Liver (tissue), 9 donors: ENCODE results near the gene CASP9. TPM values are rescaled to one million over a fixed set of nuclear protein-coding genes. Genes with fewer than 3 reads are reported as not detected.
"Not testable (repeated sequence)": the region's sequence is repeated elsewhere in the genome, so short reads cannot be mapped to it uniquely, and the experiment has no call there.

ENCODE experiments used
- DNase-seq: peaks from one replicate; pipeline ENCODE4 v3.0.0-alpha.2; 2017; ENCODE audit warnings: low spot score
- H3K27ac ChIP-seq, 2 donors: one replicate each; pipeline ENCODE4 v1.7.0; 2013; ENCODE audit warnings: inconsistent platforms in 2 of 2, low read length in 2 of 2, control low read depth in 1 of 2, low read depth in 1 of 2, mild to moderate bottlenecking in 1 of 2
- H3K27me3 ChIP-seq, 4 donors: one replicate each; pipeline versions ENCODE4 v1.6.1 to v1.7.0; 2013; ENCODE audit warnings: low read length in 3 of 4, inconsistent platforms in 1 of 4, mild to moderate bottlenecking in 1 of 4, moderate library complexity in 1 of 4; ENCODE audit not compliant: control insufficient read depth in 4 of 4, insufficient read depth in 4 of 4
- H3K36me3 ChIP-seq, 4 donors: one replicate each; pipeline versions ENCODE4 v1.6.1 to v1.7.0; 2013; ENCODE audit warnings: low read length in 3 of 4, mild to moderate bottlenecking in 3 of 4, low read depth in 1 of 4, moderate library complexity in 1 of 4; ENCODE audit not compliant: control insufficient read depth in 4 of 4, insufficient read depth in 3 of 4
- H3K4me1 ChIP-seq, 4 donors: one replicate each; pipeline versions ENCODE4 v1.6.1 to v1.7.0; 2013; ENCODE audit warnings: low read length in 3 of 4, mild to moderate bottlenecking in 3 of 4, moderate library complexity in 1 of 4; ENCODE audit not compliant: control insufficient read depth in 4 of 4, insufficient read depth in 4 of 4
- H3K4me3 ChIP-seq, 3 donors: one replicate each; pipeline versions ENCODE4 v1.6.1 to v1.7.0; 2013; ENCODE audit warnings: low read length in 3 of 3, control low read depth in 1 of 3, low read depth in 1 of 3, mild to moderate bottlenecking in 1 of 3
- H3K9ac ChIP-seq, 2 donors: one replicate each; pipeline ENCODE4 v1.7.0; 2013; ENCODE audit warnings: low read length in 2 of 2, mild to moderate bottlenecking in 2 of 2, moderate library complexity in 2 of 2, control low read depth in 1 of 2, low read depth in 1 of 2
- H3K9me3 ChIP-seq, 4 donors: one replicate each; pipeline versions ENCODE4 v1.6.1 to v1.7.0; 2013; ENCODE audit warnings: low read length in 3 of 4; ENCODE audit not compliant: control insufficient read depth in 4 of 4
- ATF3 ChIP-seq: IDR thresholded peaks from 2 replicates; pipeline ENCODE4 v1.6.1; 2016; ENCODE audit warnings: antibody characterized with exemption
- CTCF ChIP-seq: fragments of 150-350 bp; IDR thresholded peaks from 2 replicates; pipeline ENCODE4 v1.5.1; 2017; ENCODE audit warnings: improper control_type of control experiment, low read depth, low read length; ENCODE audit not compliant: missing input control
- EGR1 ChIP-seq, 2 donors: IDR thresholded peaks; 2 replicates each; pipeline ENCODE4 v1.6.1; 2016 to 2018; ENCODE audit warnings: antibody characterized with exemption in 2 of 2, low read depth in 2 of 2
- FOXA1 ChIP-seq: IDR thresholded peaks from 2 replicates; pipeline ENCODE4 v1.6.1; 2016; ENCODE audit warnings: antibody characterized with exemption
- FOXA2 ChIP-seq: IDR thresholded peaks from 2 replicates; pipeline ENCODE4 v1.6.1; 2016; ENCODE audit warnings: antibody characterized with exemption
- GABPA ChIP-seq, 2 donors: IDR thresholded peaks in 1 of 2; conservative IDR thresholded peaks in 1 of 2; 2 replicates each; pipeline ENCODE4 v1.6.1; 2016; ENCODE audit warnings: antibody characterized with exemption in 2 of 2, mild to moderate bottlenecking in 1 of 2, moderate library complexity in 1 of 2
- HNF4A ChIP-seq, 2 donors: conservative IDR thresholded peaks; 2 replicates each; pipeline ENCODE4 v1.6.1; 2016; ENCODE audit warnings: antibody characterized with exemption in 2 of 2, mild to moderate bottlenecking in 2 of 2
- HNF4G ChIP-seq: IDR thresholded peaks from 2 replicates; pipeline ENCODE4 v1.6.1; 2016; ENCODE audit warnings: antibody characterized with exemption
- JUND ChIP-seq, 2 donors: IDR thresholded peaks; 2 replicates each; pipeline ENCODE4 v1.6.1; 2016; ENCODE audit warnings: antibody characterized with exemption in 2 of 2
- MAX ChIP-seq: IDR thresholded peaks from 2 replicates; pipeline ENCODE4 v1.6.1; 2016; ENCODE audit warnings: antibody characterized with exemption
- NR2F2 ChIP-seq: IDR thresholded peaks from 2 replicates; pipeline ENCODE4 v1.6.1; 2016; ENCODE audit warnings: antibody characterized with exemption
- REST ChIP-seq: IDR thresholded peaks from 2 replicates; pipeline ENCODE4 v1.6.1; 2016; ENCODE audit warnings: antibody characterized with exemption, mild to moderate bottlenecking
- RXRA ChIP-seq, 2 donors: IDR thresholded peaks; 2 replicates each; pipeline ENCODE4 v1.6.1; 2017 to 2018; ENCODE audit warnings: antibody characterized with exemption in 2 of 2, mild to moderate bottlenecking in 1 of 2
- SP1 ChIP-seq: IDR thresholded peaks from 2 replicates; pipeline ENCODE4 v1.6.1; 2018; ENCODE audit warnings: antibody characterized with exemption, mild to moderate bottlenecking
- TAF1 ChIP-seq: conservative IDR thresholded peaks from 2 replicates; pipeline ENCODE4 v1.6.1; 2016; ENCODE audit warnings: antibody characterized with exemption, mild to moderate bottlenecking
- YY1 ChIP-seq: IDR thresholded peaks from 2 replicates; pipeline ENCODE4 v1.6.1; 2016; ENCODE audit warnings: antibody characterized with exemption, mild to moderate bottlenecking
- ZBTB33 ChIP-seq: IDR thresholded peaks from 2 replicates; pipeline ENCODE4 v1.6.1; 2016; ENCODE audit warnings: antibody characterized with exemption
- WGBS: extraction: QIAGEN DNeasy Blood & Tissue Kit; methylation state at CpG from one replicate; pipeline ENCODE4 v1.1.7; 2013; 5-methylcytosine and 5-hydroxymethylcytosine counted together
- polyA plus RNA-seq, 2 donors: library from polyadenylated mRNA; stranded (reverse) in 1 of 2; unstranded in 1 of 2; fragments of 200-250 nt in 1 of 2; fragments of >200 nt in 1 of 2; fragmentation: Nextera tagmentation in 1 of 2; extraction: Ambion mirVana in 1 of 2; gene quantifications; one replicate each; pipeline versions ENCODE4 v1.2.1 to v1.2.3, GENCODE V29; 2013 to 2015
- total RNA-seq, 2 donors: library from RNA; depleted of rRNA; stranded (reverse); fragments of >200 nt; gene quantifications; one replicate each; pipeline ENCODE4 v1.2.3, GENCODE V29; 2014
- donor health status: healthy.
- donor health status: healthy.
- donor health status: healthy.
- donor health status: healthy.
- donor health status: healthy.

CASP9 gene
- total and polyA plus RNA-seq, 4 donors, result 2.8 to 5.8 (median 4.3) TPM

GRCh38 chr1:15471723-15472122, 52.3 kb downstream of the CASP9 start:
- H3K27ac ChIP-seq, DNase-seq, H3K27me3 ChIP-seq, H3K4me3 ChIP-seq, H3K9me3 ChIP-seq, H3K9ac ChIP-seq, H3K4me1 ChIP-seq, H3K36me3 ChIP-seq: not testable (repeated sequence)
- WGBS, result 75% methylated on average over 6 of the region's 6 CpGs

GRCh38 chr1:15471067-15471466, 52.9 kb downstream of the CASP9 start:
- H3K27ac ChIP-seq, H3K4me3 ChIP-seq, H3K9me3 ChIP-seq, H3K27me3 ChIP-seq, H3K9ac ChIP-seq, DNase-seq, H3K4me1 ChIP-seq, H3K36me3 ChIP-seq: not testable (repeated sequence)
- 93% methylated on average over 5 of the region's 5 CpGs for WGBS

GRCh38 chr1:15469821-15470448, 54.1 kb downstream of the CASP9 start:
- DNase-seq, result not testable (repeated sequence)

GRCh38 chr1:15469361-15469760, 54.7 kb downstream of the CASP9 start:
- 70% methylated on average over 3 of the region's 3 CpGs for WGBS
- DNase-seq, result no peak
- no peak for TF ChIP-seq REST
- no peak for TF ChIP-seq JUND (IDR thresholded peaks at IDR 0.05)
- no peak for TF ChIP-seq YY1
- TF ChIP-seq MAX, result no peak
- TF ChIP-seq ATF3, result no peak
- no peak for TF ChIP-seq EGR1 (IDR thresholded peaks at IDR 0.05; ENCODE audit: low read depth in 2 of 2)
- TF ChIP-seq HNF4A (conservative IDR thresholded peaks at IDR 0.05), result no peak
- no peak for TF ChIP-seq GABPA (IDR thresholded peaks at IDR 0.05 in 1 of 2, conservative IDR thresholded peaks at IDR 0.05 in 1 of 2)
- TF ChIP-seq NR2F2, result no peak
- TF ChIP-seq CTCF, result no peak
- no peak for TF ChIP-seq HNF4G
- TF ChIP-seq FOXA2, result no peak
- no peak for TF ChIP-seq FOXA1
- TF ChIP-seq ZBTB33, result no peak
- no peak for TF ChIP-seq TAF1
- no peak for TF ChIP-seq SP1
- no peak for TF ChIP-seq RXRA (IDR thresholded peaks at IDR 0.05)
- Histone ChIP-seq H3K27me3 (no peaks in the 10 kb centered on the region), H3K9ac (no peak overlapping the region), H3K36me3 (no peaks in the 10 kb centered on the region), H3K4me1 (no peaks in the 10 kb centered on the region), H3K4me3 (no peak overlapping the region), H3K9me3 (no peaks in the 10 kb centered on the region), H3K27ac (no peak overlapping the region)

More at GRCh38 chr1:15469821-15470448, 54.1 kb downstream of the CASP9 start:
- WGBS, result 96% methylated on average over 9 of the region's 9 CpGs
- not testable (repeated sequence) for H3K36me3 ChIP-seq, H3K27ac ChIP-seq, H3K4me1 ChIP-seq, H3K27me3 ChIP-seq, H3K9me3 ChIP-seq, H3K4me3 ChIP-seq, H3K9ac ChIP-seq
